Activated CD4-positive, alpha-beta T cell treated with anti-CD3 and anti-CD28 coated beads for 36 hours (primary cell): ENCODE measurements around the gene FILIP1. TPM values are rescaled to one million over a fixed set of nuclear protein-coding genes. Genes with fewer than 3 reads are reported as not detected.

Experiments
- ATAC-seq: fragments of 200-7000 bp; cut with Tn5 transposase; one replicate; pipeline ENCODE4 v1.10.0; 2021; ENCODE audit warnings: mild to moderate bottlenecking, moderate library complexity
- CTCF ChIA-PET: fragments of 350-600 bp; sonication (Branson Sonifier 250); formaldehyde crosslinking; loops from one replicate; lab custom pipeline; 2021; ENCODE audit warnings: antibody characterized with exemption; lab: Charles Lee
- POLR2A ChIA-PET: fragments of 350-600 bp; sonication (Branson Sonifier 250); formaldehyde crosslinking; loops from one replicate; lab custom pipeline; 2021; ENCODE audit warnings: antibody characterized with exemption, inconsistent platforms; lab: Charles Lee
- DNase-seq: peaks from one replicate; pipeline ENCODE4 v3.0.0-alpha.2; 2020
- H3K27ac Mint-ChIP-seq: one replicate; pipeline ENCODE4 v1.8.0; 2021; ENCODE audit warnings: mixed read lengths
- H3K27me3 Mint-ChIP-seq: one replicate; pipeline ENCODE4 v1.8.0; 2021; ENCODE audit warnings: mixed read lengths
- H3K36me3 Mint-ChIP-seq: one replicate; pipeline ENCODE4 v1.8.0; 2021; ENCODE audit warnings: low read depth, mixed read lengths
- H3K4me1 Mint-ChIP-seq: one replicate; pipeline ENCODE4 v1.8.0; 2021; ENCODE audit warnings: mixed read lengths
- H3K4me3 Mint-ChIP-seq: one replicate; pipeline ENCODE4 v1.8.0; 2021; ENCODE audit warnings: mild to moderate bottlenecking, moderate library complexity, mixed read lengths
- H3K9me3 Mint-ChIP-seq: one replicate; pipeline ENCODE4 v1.8.0; 2021; ENCODE audit warnings: low read depth, mixed read lengths
- intact Hi-C, 2 experiments: fragments of 100-400 bp; cut with DNase I in 1 of 2; cut with micrococcal nuclease in 1 of 2; formaldehyde crosslinking; loops; one replicate each; pipeline versions ENCODE4 v1.14.2 to v1.15.1; 2022 to 2024; cut with DNase I, micrococcal nuclease
- total RNA-seq, 2 experiments: library from RNA; stranded (reverse); gene quantifications; one replicate each; pipeline ENCODE4 v1.2.3, GENCODE V29; 2021

FILIP1 gene
- total RNA-seq, 2 experiments from 2014 or later = not detected

DNA sequence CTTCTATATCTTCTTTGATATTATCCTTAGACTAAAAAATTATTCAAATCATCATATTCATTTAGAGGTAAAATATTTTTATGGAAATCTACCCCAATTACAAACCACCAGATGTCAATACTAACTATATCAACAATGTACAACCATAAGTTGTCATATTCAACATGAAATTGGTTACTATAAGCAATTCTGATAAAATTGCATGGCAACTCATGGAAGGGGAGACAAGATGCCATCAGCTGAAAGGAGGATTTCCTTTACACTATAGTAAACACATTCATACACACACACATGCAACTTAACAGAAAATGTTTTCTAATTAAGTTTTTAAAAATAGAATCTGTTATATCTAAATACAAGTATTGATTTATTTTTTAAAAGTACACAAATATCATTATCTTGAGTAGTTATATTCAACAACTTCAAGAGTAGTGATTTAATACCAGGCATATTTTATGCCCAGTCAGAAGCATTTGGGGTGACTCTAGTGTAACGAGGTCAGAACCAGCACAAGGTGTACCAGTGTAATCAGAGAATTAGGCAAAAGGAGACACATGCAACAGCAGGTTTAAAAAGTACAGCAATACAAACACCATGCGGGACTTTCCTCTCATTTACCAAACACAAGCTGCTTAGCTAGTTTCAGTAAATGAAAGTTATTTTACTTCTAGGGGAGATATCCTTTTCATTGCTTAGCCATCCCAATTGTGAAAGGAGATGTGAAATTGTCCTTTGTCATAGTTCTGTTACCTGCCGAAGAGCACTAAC lies 1.0 kb downstream of the FILIP1 start:
- POLR2A ChIA-PET = no interaction called here
- no peaks in the 10 kb centered on the region for H3K36me3 Mint-ChIP-seq
- peaks cover 46% of the 10 kb centered on the region for H3K27me3 Mint-ChIP-seq
- intact Hi-C loops = no loop called here
- peaks cover 4% of the 10 kb centered on the region for H3K4me1 Mint-ChIP-seq
- no peak overlapping the region for H3K27ac Mint-ChIP-seq
- DNase-seq (no peak), ATAC-seq (no peak)
- H3K4me3 Mint-ChIP-seq = no peak overlapping the region
- CTCF ChIA-PET = interaction anchor here (1.0 kb wide), 1 partner anchor 18 kb away, joined by 3 read pairs; no protein-coding TSS in a partner anchor
- H3K9me3 Mint-ChIP-seq = no peaks in the 10 kb centered on the region

DNA sequence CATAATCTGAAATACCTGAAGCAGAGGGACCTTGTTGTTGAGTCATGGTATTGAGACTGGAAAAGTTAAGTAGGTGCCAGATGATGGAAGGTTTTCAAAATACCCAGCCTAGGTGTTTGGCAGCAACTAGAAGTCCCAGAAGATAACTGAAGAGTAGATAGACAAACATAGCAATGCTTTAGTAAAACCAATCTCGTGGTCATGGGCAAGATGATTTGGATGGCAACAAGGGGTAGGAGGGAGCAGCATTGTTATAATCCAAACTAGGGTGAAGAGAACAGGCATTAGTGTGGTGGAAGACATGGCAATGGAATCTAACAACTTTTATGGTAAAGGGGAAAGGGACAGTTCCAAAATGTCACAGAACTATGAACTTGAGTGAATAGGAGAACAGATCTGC lies 2.3 kb downstream of the FILIP1 start:
- ChIA-PET CTCF (no interaction called here), POLR2A (no interaction called here)
- DNase-seq = no peak
- Mint-ChIP-seq H3K27ac (no peak overlapping the region), H3K4me3 (no peak overlapping the region), H3K9me3 (no peaks in the 10 kb centered on the region), H3K36me3 (no peaks in the 10 kb centered on the region), H3K27me3 (peaks cover 51% of the 10 kb centered on the region), H3K4me1 (peaks cover 4% of the 10 kb centered on the region)
- intact Hi-C loops = no loop called here
- ATAC-seq = no peak

DNA sequence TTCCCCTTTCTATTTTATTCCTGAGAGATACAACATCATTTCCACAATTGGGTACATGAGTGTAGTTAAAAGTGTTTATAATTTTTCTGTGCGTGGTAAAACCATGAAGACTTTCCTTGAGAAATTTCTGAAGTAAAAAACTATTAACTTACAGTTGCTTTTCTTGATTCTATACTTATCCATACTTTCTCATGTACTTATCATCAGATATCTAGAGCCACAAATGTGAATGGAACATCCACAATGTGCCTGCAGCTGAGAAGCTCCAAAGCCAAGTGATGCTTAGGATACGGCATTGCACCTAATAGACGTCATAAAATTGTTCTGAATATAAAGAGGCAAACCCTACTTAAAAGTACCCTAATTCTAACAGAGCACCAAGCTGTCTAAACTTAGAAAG lies 2.9 kb downstream of the FILIP1 start:
- H3K36me3 Mint-ChIP-seq = no peaks in the 10 kb centered on the region
- no peaks in the 10 kb centered on the region for H3K4me1 Mint-ChIP-seq
- ChIA-PET POLR2A (no interaction called here), CTCF (no interaction called here)
- ATAC-seq (no peak), DNase-seq (no peak)
- no peak overlapping the region for H3K27ac Mint-ChIP-seq
- intact Hi-C loops = no loop called here
- no peaks in the 10 kb centered on the region for H3K9me3 Mint-ChIP-seq
- no peak overlapping the region for H3K4me3 Mint-ChIP-seq
- peaks cover 50% of the 10 kb centered on the region for H3K27me3 Mint-ChIP-seq

DNA sequence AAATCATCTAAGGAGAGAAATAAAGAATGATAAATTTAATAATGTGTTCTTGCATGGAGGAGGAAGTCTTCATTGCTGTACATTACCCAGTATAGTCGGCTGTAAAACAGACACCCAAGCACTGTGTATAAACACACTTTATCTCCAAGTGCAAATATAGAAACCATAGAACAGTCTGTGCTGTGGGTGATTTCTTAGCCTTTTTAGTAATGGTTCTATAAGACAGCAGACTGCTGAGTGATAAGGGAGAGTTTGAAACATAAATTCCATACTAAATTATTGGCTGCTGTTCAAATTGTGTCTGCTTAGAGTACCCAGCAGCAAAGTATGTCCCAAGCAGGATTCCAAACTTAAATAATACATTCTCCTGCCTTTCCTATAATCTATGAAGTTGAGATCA lies 4.6 kb downstream of the FILIP1 start:
- CTCF ChIA-PET = interaction anchor here (0.9 to 1.4 kb wide), 2 partner anchors 11 to 22 kb away, joined by 3 to 4 read pairs; no protein-coding TSS in a partner anchor
- Mint-ChIP-seq H3K36me3 (no peaks in the 10 kb centered on the region), H3K4me1 (no peaks in the 10 kb centered on the region), H3K27me3 (peaks cover 42% of the 10 kb centered on the region), H3K4me3 (no peak overlapping the region), H3K27ac (no peak overlapping the region), H3K9me3 (no peaks in the 10 kb centered on the region)
- DNase-seq (no peak), ATAC-seq (no peak)
- intact Hi-C loops = no loop called here
- POLR2A ChIA-PET = no interaction called here

DNA sequence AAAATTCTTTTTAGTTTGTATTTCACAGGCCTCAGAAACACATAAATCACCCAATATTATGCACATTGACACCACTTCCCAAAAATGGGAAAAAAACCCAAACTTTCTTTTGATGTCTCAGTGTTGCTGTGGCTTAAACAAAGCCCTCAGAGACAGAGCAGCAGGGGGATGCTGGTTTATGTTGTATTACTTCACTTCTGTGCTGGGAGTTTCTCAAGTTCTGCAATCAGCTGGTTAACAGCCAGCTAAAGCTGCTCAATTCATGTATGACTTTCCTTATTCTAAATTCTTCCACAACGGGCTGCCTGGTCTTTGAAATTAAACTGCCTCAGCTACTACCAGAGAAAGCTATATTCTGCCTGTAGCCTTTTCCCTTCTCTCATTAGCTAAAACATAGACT lies 5.6 kb downstream of the FILIP1 start:
- Mint-ChIP-seq H3K27me3 (peaks cover 33% of the 10 kb centered on the region), H3K4me3 (no peak overlapping the region), H3K9me3 (no peaks in the 10 kb centered on the region), H3K36me3 (no peaks in the 10 kb centered on the region), H3K27ac (no peak overlapping the region), H3K4me1 (no peaks in the 10 kb centered on the region)
- ATAC-seq = no peak
- no peak for DNase-seq
- POLR2A ChIA-PET = no interaction called here
- intact Hi-C loops = no loop called here
- CTCF ChIA-PET = no interaction called here

DNA sequence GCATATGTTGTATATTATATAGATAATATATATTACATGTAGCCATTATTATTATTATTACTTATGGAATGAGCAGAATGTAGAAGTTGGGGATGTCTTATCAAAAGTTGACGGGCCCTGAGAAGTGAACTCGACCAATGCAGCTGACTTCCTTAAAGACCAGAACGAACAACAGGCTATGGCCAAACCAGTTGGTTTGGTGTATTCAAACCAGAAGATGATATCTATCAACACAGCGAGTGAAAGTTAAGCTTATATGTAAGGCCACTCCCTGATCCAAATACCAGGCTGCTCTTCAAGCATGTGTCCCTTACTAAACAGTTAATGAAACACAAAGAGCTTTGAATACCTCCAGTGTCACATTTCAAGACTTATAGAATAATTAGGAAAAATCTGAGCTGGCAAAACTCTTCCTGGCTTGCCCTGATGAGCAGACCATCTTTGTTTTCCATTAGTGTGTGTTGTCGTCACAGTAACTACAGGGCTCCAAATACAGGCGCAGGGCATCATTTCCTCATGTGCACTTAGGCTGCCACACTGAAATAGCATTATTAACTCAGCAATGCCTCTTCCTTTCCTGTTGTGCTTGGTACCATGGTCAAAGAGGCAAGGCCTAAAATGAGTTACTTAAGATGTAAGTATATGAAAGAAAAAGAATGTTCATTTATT lies 6.6 kb downstream of the FILIP1 start:
- Mint-ChIP-seq H3K36me3 (no peaks in the 10 kb centered on the region), H3K4me1 (no peaks in the 10 kb centered on the region)

DNA sequence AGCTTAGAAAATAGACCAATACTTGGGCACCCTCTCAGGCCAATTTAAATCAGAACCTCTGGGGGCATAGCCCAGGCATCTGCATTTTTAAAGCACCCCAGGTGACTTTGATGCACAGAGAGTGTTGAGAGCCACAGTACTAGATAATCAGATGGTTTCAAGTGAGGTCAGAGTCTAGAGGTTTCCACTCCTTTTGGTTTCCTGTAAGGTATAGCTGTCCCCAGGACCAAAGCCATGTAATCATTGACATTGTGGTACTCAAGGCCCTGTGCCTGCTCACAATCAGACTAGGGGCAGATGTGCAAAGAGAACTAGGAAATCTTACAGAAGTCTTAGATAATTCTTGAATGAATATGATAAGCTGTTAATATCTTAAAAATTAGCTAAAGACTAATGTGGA lies 9.1 kb downstream of the FILIP1 start:
- Mint-ChIP-seq H3K4me1 (no peaks in the 10 kb centered on the region), H3K27me3 (peaks cover 22% of the 10 kb centered on the region), H3K4me3 (no peak overlapping the region), H3K9me3 (no peaks in the 10 kb centered on the region), H3K36me3 (no peaks in the 10 kb centered on the region), H3K27ac (no peak overlapping the region)
- DNase-seq (no peak), ATAC-seq (no peak)
- intact Hi-C loops = no loop called here
- POLR2A ChIA-PET = no interaction called here
- CTCF ChIA-PET = interaction anchor here (1.0 to 1.9 kb wide), 3 partner anchors 8 to 15 kb away, joined by 3 to 6 read pairs (median 4); partner anchors contain the start of gene FILIP1

More for the DNA sequence above, 6.6 kb downstream of the FILIP1 start:
- no peak overlapping the region for H3K4me3 Mint-ChIP-seq
- ATAC-seq (no peak), DNase-seq (no peak)
- H3K27me3 Mint-ChIP-seq = peaks cover 27% of the 10 kb centered on the region
- H3K27ac Mint-ChIP-seq = no peak overlapping the region
- CTCF ChIA-PET = no interaction called here
- POLR2A ChIA-PET = no interaction called here
- intact Hi-C loops = no loop called here
- no peaks in the 10 kb centered on the region for H3K9me3 Mint-ChIP-seq

DNA sequence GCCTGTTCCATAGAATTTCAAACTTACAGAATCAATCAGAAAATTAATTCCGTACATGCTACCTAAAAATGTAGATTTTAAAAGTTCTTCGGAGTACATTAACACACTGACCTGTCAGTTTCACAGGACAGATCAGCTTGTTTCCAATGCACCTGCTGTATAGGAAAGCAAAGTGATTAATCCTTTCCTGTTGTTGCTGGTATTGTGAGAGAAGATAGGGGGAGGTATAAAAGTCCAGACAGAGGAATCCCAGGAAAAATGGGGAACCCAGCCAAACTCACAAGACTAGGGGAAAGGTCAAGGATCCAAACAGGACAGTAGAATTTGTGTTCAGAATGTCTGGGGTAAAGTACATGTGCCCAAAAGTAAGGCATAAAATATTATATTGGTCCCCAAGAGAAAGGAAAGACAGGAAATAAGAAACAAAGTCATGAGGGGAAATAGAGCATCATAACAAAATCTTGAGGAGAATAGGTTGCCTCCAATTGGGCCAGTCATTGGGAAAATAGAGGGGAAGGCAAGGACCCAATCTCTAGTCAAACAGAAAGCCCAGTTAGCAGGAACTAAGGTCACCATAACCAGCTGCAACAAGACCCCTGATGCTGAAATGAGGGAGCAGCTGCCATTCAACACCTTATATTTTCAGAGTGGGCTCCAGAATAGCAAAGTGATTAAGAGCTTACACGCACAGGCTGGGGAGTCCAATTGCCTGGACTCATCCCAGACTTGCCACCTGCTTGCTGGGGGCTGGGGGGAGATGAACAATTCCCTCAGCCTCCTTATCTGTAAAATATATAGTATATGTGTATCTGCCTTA lies 10.3 kb downstream of the FILIP1 start:
- H3K9me3 Mint-ChIP-seq = no peaks in the 10 kb centered on the region
- POLR2A ChIA-PET = no interaction called here
- ATAC-seq = no peak
- intact Hi-C loops = no loop called here
- H3K27me3 Mint-ChIP-seq = peaks cover 20% of the 10 kb centered on the region
- CTCF ChIA-PET = interaction anchor here (0.8 to 1.9 kb wide), 2 partner anchors 13 to 18 kb away, joined by 3 to 6 read pairs; no protein-coding TSS in a partner anchor
- H3K4me3 Mint-ChIP-seq = no peak overlapping the region
- DNase-seq = no peak
- H3K27ac Mint-ChIP-seq = no peak overlapping the region
- no peaks in the 10 kb centered on the region for H3K4me1 Mint-ChIP-seq
- H3K36me3 Mint-ChIP-seq = no peaks in the 10 kb centered on the region

DNA sequence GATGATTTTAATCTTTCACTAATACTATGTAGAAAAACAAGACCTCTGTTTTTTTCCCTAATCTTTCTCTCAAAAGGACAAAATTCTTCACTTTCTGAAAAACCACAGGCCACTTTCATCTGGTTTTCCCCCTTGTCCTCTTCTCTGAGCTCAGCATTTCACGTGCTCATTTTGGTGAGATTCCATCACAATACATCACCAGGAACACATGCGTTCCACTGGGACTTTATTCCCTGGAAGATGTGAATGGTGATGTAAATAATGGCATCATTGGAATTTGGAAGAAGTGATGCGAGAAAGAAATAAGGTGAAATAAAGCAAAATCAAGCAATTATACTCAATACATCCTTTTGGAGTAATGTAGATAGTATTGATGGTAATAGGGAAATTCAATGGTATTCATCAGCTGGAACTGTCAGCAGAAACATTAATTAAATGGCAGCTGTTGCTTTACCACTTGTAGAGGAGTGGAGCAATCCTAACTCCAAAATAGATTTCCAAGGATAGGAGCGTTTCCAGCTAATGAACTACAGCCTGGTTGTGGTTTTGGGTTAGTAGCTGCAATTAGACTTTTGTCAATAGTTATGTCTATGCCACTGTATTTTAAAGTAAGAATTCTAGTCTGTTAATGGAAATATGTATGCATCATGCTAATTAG lies 11.5 kb downstream of the FILIP1 start:
- no peaks in the 10 kb centered on the region for H3K9me3 Mint-ChIP-seq
- H3K4me3 Mint-ChIP-seq = no peak overlapping the region
- ChIA-PET POLR2A (no interaction called here), CTCF (interaction anchor here (1.4 kb wide), 1 partner anchor 12 kb away, joined by 3 read pairs; no protein-coding TSS in a partner anchor)
- ATAC-seq (no peak), DNase-seq (no peak)
- intact Hi-C loops = no loop called here
- H3K4me1 Mint-ChIP-seq = no peaks in the 10 kb centered on the region
- no peak overlapping the region for H3K27ac Mint-ChIP-seq
- H3K27me3 Mint-ChIP-seq = peaks cover 11% of the 10 kb centered on the region
- H3K36me3 Mint-ChIP-seq = no peaks in the 10 kb centered on the region

DNA sequence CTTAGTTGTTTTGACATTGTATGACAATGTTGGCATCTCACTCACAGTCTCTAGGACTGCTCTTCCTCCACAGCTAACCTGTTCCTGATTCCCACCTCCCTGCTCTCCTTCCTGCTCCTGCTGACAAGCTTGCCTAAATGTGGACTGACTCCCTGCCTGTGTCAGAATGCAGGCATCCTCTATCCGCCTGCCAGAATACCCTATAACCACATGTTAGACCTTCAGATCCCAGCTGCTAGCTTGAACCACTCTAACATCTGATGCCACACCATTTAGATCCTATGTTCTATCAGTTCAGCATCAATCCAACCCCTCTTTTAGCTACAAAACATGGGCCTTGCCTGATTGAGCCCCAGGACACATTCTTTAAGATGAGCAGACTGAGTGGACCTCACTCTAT lies 12.2 kb downstream of the FILIP1 start:
- intact Hi-C loops = no loop called here
- H3K9me3 Mint-ChIP-seq = no peaks in the 10 kb centered on the region
- H3K27me3 Mint-ChIP-seq = peaks cover 10% of the 10 kb centered on the region
- CTCF ChIA-PET = interaction anchor here (1.4 kb wide), 2 partner anchors 11 to 16 kb away, joined by 3 to 4 read pairs; no protein-coding TSS in a partner anchor
- no peak for DNase-seq
- H3K27ac Mint-ChIP-seq = no peak overlapping the region
- POLR2A ChIA-PET = no interaction called here
- ATAC-seq = no peak
- no peaks in the 10 kb centered on the region for H3K36me3 Mint-ChIP-seq
- no peaks in the 10 kb centered on the region for H3K4me1 Mint-ChIP-seq
- no peak overlapping the region for H3K4me3 Mint-ChIP-seq

DNA sequence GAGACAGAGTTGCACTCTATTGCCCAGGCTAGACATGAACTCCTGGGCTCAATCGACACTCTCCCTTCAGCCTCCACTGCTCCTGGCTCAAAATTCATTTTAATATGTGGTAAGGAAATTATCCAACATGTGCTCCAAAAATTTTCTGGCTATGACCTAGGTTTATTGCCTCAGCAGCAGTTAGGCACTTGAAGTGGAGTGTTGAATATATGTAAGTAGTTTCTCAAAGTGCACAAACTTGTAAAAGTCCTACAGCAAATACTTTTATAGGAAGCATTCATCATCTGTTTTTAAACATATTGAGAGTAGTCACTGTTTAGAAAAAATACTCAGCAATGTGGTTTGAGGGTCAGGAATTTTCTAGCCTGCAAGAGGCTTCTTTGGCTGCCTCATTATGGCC lies 13.2 kb downstream of the FILIP1 start:
- intact Hi-C loops = no loop called here
- no peaks in the 10 kb centered on the region for H3K9me3 Mint-ChIP-seq
- no peaks in the 10 kb centered on the region for H3K4me1 Mint-ChIP-seq
- DNase-seq = no peak
- peaks cover 9% of the 10 kb centered on the region for H3K27me3 Mint-ChIP-seq
- H3K36me3 Mint-ChIP-seq = no peaks in the 10 kb centered on the region
- H3K27ac Mint-ChIP-seq = no peak overlapping the region
- ChIA-PET POLR2A (no interaction called here), CTCF (interaction anchor here (1.4 kb wide), 1 partner anchor 15 kb away, joined by 4 read pairs; no protein-coding TSS in a partner anchor)
- no peak for ATAC-seq
- H3K4me3 Mint-ChIP-seq = no peak overlapping the region
